RWPE2 (cell line): Measurements from ENCODE around the gene CDH1.

Experiments
- ATAC-seq: fragments of 200-7000 bp; cut with Tn5 transposase; 3 replicates; pipeline ENCODE4 v1.9.1; 2021; ENCODE audit warnings: low read depth
- DNase-seq: peaks from one replicate; pipeline ENCODE4 v3.0.0-alpha.2; 2020; ENCODE audit warnings: low spot score
- H3K27ac ChIP-seq: fragments of 450-650 bp; 2 replicates; pipeline ENCODE4 v1.5.1; 2017; ENCODE audit warnings: mild to moderate bottlenecking; ENCODE audit not compliant: poor library complexity, severe bottlenecking
- H3K27me3 ChIP-seq: fragments of 250-450 bp; sonication (Bioruptor Pico); 2 replicates; pipeline ENCODE4 v1.5.1; 2021; ENCODE audit warnings: mild to moderate bottlenecking, moderate library complexity; ENCODE audit not compliant: insufficient read depth, poor library complexity, severe bottlenecking
- H3K36me3 ChIP-seq: fragments of 250-450 bp; sonication (Bioruptor Pico); 2 replicates; pipeline ENCODE4 v1.5.1; 2020; ENCODE audit warnings: low read depth, mild to moderate bottlenecking, moderate library complexity
- H3K4me1 ChIP-seq: fragments of 250-450 bp; sonication (Bioruptor Pico); 2 replicates; pipeline ENCODE4 v1.5.1; 2021; ENCODE audit warnings: mild to moderate bottlenecking, moderate library complexity; ENCODE audit not compliant: insufficient read depth, poor library complexity, severe bottlenecking
- H3K4me3 ChIP-seq: fragments of 250-450 bp; sonication (Bioruptor Pico); 2 replicates; pipeline ENCODE4 v1.5.1; 2021; ENCODE audit warnings: mild to moderate bottlenecking, moderate library complexity; ENCODE audit not compliant: severe bottlenecking
- H3K9me3 ChIP-seq: fragments of 250-450 bp; sonication (Bioruptor Pico); 2 replicates; pipeline ENCODE4 v1.5.1; 2021; ENCODE audit warnings: mild to moderate bottlenecking, moderate library complexity; ENCODE audit not compliant: severe bottlenecking
- TF ChIP-seq, protein P1 (sequence below): fragments of 450-650 bp; IDR thresholded peaks from one replicate; pipeline ENCODE4 v1.5.1; 2017; ENCODE audit warnings: mild to moderate bottlenecking, moderate library complexity; ENCODE audit not compliant: poor library complexity, severe bottlenecking

Gene CDH1

DNA sequence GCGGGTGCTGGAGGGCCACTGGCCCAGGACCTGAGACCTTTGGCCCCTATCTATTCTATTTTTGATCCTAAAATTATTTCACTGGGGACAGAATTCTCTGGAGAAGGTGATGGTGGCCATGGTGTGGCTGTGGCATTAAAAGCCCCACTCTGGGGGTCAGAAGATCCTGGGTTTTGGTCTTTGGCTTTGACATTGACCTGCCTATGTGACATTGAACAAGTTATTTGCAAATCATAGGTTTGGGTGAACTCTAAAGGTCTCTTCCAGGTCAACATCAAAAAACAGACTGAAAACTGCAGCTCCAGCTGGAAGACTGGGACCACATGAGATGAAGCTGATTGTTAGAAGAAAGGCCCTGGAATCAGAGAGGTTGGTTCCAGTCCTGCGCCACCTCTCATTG lies 2.3 kb upstream of the CDH1 start:
- Histone ChIP-seq H3K4me1 (peaks cover 21% of the 10 kb centered on the region), H3K9me3 (no peaks in the 10 kb centered on the region), H3K4me3 (no peak overlapping the region), H3K36me3 (peaks cover 9% of the 10 kb centered on the region), H3K27me3 (no peaks in the 10 kb centered on the region), H3K27ac (no peak overlapping the region)
- ATAC-seq (no peak), DNase-seq (no peak)
- TF ChIP-seq, protein P1, sequence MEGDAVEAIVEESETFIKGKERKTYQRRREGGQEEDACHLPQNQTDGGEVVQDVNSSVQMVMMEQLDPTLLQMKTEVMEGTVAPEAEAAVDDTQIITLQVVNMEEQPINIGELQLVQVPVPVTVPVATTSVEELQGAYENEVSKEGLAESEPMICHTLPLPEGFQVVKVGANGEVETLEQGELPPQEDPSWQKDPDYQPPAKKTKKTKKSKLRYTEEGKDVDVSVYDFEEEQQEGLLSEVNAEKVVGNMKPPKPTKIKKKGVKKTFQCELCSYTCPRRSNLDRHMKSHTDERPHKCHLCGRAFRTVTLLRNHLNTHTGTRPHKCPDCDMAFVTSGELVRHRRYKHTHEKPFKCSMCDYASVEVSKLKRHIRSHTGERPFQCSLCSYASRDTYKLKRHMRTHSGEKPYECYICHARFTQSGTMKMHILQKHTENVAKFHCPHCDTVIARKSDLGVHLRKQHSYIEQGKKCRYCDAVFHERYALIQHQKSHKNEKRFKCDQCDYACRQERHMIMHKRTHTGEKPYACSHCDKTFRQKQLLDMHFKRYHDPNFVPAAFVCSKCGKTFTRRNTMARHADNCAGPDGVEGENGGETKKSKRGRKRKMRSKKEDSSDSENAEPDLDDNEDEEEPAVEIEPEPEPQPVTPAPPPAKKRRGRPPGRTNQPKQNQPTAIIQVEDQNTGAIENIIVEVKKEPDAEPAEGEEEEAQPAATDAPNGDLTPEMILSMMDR, result no peak

DNA sequence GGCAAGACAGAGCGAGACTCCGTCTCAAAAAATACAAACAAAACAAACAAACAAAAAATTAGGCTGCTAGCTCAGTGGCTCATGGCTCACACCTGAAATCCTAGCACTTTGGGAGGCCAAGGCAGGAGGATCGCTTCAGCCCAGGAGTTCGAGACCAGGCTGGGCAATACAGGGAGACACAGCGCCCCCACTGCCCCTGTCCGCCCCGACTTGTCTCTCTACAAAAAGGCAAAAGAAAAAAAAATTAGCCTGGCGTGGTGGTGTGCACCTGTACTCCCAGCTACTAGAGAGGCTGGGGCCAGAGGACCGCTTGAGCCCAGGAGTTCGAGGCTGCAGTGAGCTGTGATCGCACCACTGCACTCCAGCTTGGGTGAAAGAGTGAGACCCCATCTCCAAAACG lies 531 bp upstream of the CDH1 start:
- Histone ChIP-seq H3K4me1 (peaks cover 37% of the 10 kb centered on the region), H3K9me3 (no peaks in the 10 kb centered on the region), H3K4me3 (peak overlapping the region; percentile 47), H3K36me3 (peaks cover 24% of the 10 kb centered on the region), H3K27ac (no peak overlapping the region), H3K27me3 (no peaks in the 10 kb centered on the region)
- no peak for ATAC-seq
- TF ChIP-seq, protein P1, result no peak
- no peak for DNase-seq

DNA sequence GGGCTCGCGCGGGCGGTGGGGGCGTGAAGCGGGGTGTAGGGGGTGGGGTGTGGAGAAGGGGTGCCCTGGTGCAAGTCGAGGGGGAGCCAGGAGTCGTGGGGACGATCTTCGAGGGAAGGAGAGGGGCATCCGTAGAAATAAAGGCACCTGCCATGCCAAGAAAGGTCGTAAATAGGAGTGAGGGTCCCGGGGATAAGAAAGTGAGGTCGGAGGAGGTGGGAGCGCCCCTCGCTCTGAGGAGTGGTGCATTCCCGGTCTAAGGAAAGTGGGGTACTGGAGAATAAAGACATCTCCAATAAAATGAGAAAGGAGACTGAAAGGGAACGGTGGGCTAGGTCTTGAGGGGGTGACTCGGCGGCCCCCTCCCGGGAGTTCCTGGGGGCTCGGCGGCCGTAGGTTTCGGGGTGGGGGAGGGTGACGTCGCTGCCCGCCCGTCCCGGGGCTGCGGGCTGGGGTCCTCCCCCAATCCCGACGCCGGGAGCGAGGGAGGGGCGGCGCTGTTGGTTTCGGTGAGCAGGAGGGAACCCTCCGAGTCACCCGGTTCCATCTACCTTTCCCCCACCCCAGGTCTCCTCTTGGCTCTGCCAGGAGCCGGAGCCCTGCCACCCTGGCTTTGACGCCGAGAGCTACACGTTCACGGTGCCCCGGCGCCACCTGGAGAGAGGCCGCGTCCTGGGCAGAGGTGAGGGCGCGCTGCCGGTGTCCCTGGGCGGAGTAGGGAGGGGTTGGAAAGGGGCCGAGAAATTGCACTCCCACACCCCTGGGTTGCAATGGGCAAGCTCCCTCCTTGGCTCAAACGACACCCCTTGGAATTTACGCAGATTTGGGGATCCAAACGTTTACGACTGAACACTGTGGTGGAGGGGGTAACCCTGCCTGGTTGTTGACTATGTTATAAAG lies 888 bp downstream of the CDH1 start:
- DNase-seq (peak; percentile 74), ATAC-seq (peak; percentile 43)
- Histone ChIP-seq H3K9me3 (no peaks in the 10 kb centered on the region), H3K27ac (peak overlapping the region; percentile 86), H3K36me3 (peaks cover 31% of the 10 kb centered on the region), H3K4me3 (peak overlapping the region; percentile 47), H3K4me1 (peaks cover 39% of the 10 kb centered on the region), H3K27me3 (no peaks in the 10 kb centered on the region)
- TF ChIP-seq, protein P1, result peak; percentile 49

DNA sequence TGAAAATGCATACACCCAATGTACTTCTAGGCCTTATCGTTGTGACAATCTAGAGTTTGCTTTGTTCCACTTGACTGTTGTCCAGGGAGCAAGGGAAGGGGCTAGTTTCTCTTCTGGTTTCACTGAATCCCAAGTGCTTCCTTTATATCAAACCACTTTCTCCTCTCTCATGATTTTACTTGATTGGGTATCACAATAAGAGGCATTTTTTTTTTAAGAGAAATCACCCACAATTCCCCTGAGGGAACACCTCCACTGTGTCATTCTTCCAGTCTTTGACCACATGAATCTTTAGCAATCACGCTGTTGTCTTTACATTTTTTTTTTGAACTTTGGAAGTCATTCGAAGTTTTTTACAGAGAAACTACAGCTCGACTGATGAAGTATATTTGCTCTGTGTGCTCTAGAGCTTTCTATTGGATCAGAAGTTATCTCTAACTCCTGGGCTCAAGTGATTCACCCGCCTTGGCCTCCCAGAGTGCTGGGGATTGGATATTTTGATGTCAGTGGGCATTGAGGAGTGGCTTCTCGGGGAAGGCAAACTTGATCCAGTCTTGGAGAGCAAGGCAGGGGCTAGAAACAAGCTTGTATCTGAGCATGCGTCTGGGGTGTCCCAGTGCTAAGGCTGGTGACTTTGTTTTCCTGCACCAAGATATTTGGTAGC lies 3.0 kb downstream of the CDH1 start:
- peaks cover 58% of the 10 kb centered on the region for H3K4me1 ChIP-seq
- DNase-seq (no peak), ATAC-seq (no peak)
- H3K27ac ChIP-seq, result peak overlapping the region; percentile 86
- no peaks in the 10 kb centered on the region for H3K27me3 ChIP-seq
- TF ChIP-seq, protein P1, result no peak
- peaks cover 43% of the 10 kb centered on the region for H3K36me3 ChIP-seq
- H3K4me3 ChIP-seq, result no peak overlapping the region
- H3K9me3 ChIP-seq, result no peaks in the 10 kb centered on the region
